IPS DF 6.9 (cell line): Measurements from ENCODE around the gene NUP62.

ENCODE experiments used
- DNase-seq: peaks from one replicate; pipeline ENCODE4 v3.0.0-alpha.2; 2013; ENCODE audit warnings: low read depth, low spot score
- H3K27ac ChIP-seq: one replicate; pipeline ENCODE4 v1.5.1; 2013; ENCODE audit warnings: low read length, control low read depth
- H3K27me3 ChIP-seq: 2 replicates; pipeline ENCODE4 v1.6.1; 2013; ENCODE audit warnings: mild to moderate bottlenecking, low read length; ENCODE audit not compliant: control insufficient read depth, insufficient read depth
- H3K36me3 ChIP-seq: 2 replicates; pipeline ENCODE4 v1.6.1; 2013; ENCODE audit warnings: low read length; ENCODE audit not compliant: control insufficient read depth, insufficient read depth
- H3K4me1 ChIP-seq: 2 replicates; pipeline ENCODE4 v1.6.1; 2013; ENCODE audit warnings: low read length; ENCODE audit not compliant: control insufficient read depth, insufficient read depth
- H3K4me3 ChIP-seq: 2 replicates; pipeline ENCODE4 v1.5.1; 2013; ENCODE audit warnings: mild to moderate bottlenecking, low read length
- H3K9me3 ChIP-seq: 2 replicates; pipeline ENCODE4 v1.6.1; 2013; ENCODE audit warnings: low read length, inconsistent platforms; ENCODE audit not compliant: control insufficient read depth, insufficient read depth
- WGBS: extraction: QIAGEN DNeasy Blood & Tissue Kit; methylation state at CpG from one replicate; pipeline ENCODE4 v1.1.7; 2013; ENCODE audit warnings: mixed read lengths, missing lambda C conversion rate; ENCODE audit not compliant: insufficient read length, insufficient coverage; 5-methylcytosine and 5-hydroxymethylcytosine counted together

The NUP62 gene

DNA sequence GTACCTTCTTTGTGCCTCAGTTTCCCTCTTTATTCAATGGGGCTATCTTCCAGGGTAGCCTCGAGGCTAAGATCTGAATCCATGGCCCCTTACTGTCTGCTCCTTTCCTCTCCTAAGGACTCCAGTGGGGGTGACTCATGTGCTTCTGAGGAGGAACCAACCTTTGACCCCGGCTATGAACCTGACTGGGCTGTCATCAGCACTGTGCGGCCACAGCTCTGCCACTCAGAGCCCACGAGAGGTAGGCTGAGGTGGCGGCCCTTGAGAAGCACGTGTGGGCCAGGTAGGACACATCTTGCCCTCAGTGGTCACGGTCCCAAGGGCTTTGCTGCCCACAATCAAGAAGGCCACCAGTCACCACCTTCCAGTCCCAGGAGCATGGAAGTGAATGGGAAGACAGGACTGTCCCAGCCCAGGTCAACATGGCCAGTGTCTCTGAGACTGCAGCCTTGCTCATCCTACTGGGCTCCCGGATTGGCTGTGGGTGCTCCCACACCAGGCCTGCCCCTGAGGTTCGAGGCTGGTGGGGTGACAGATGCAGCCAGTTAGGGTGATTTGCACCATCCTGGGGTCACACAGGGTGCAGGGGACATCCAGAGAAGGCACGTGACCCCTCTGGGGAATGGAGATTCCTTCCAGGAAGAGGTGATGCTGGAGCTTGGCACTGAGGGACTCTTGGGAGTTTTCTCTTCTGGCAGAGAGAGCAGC, 49.0 kb downstream of the NUP62 start:
- WGBS = no CpG with 5 or more reads among the region's 10 CpGs

DNA sequence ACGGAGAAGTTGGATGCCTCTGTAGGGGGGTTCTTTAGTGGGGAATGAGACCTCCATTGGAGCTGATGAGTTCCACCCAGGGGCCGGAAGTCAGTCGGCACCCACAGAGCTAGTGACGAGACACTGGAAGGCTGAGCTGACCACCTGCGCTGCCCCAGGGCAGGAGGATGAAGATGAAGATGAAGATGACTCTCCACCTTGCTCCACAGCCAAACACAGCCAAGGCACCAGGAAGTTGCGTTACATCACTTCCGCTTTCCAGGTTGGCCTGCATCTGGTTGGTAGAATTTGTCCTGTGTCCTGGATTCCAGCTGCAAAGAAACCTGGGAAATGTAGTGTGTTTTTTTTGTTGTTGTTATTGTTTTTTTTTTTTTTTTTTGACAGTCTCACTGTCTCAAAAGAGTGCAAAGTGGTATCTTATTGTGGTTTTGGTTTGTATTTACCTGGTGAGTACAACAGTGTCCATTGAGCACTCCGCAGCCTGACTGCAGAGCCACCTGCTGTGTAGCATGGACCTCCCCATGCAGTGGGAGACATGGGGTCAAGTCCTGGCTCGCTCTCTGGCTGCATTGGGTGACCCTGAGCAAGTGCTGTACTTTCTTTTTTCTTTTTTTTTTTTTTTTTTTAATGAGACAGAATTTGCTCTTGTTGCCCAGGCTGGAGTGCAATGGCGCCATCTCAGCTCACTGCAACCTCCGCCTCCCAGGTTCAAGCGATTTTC, 49.9 kb downstream of the NUP62 start:
- Histone ChIP-seq H3K27me3 (no peaks in the 10 kb centered on the region), H3K4me1 (peaks cover 5% of the 10 kb centered on the region), H3K9me3 (no peaks in the 10 kb centered on the region), H3K4me3 (no peak overlapping the region), H3K27ac (no peak overlapping the region), H3K36me3 (peaks cover 38% of the 10 kb centered on the region)
- no CpG with 5 or more reads among the region's 12 CpGs for WGBS
- DNase-seq = no peak

More for the DNA sequence above, 49.0 kb downstream of the NUP62 start:
- peaks cover 4% of the 10 kb centered on the region for H3K4me1 ChIP-seq
- peaks cover 43% of the 10 kb centered on the region for H3K36me3 ChIP-seq
- no peak overlapping the region for H3K27ac ChIP-seq
- H3K27me3 ChIP-seq = no peaks in the 10 kb centered on the region
- no peak for DNase-seq
- H3K4me3 ChIP-seq = no peak overlapping the region
- H3K9me3 ChIP-seq = no peaks in the 10 kb centered on the region

DNA sequence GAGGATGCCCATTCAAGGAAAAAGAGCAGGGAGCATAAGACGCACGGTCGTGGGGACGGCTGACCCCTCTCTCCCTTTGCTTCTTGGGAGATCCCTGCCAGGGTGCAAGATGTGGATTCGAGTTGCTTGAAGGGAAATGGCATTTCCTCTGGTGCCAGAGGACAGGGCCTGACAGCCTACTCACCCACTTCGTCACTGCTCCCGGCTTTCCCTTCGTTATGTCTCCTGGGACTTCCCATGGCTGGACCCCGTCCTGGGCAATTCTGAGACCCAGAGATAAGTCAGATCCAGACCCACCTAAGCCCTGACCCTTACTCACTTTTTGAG, 50.6 kb downstream of the NUP62 start:
- DNase-seq = no peak
- Histone ChIP-seq H3K9me3 (no peaks in the 10 kb centered on the region), H3K4me3 (peak overlapping the region; percentile 87; the same call in 1 of the 2 replicates), H3K27ac (no peak overlapping the region), H3K36me3 (peaks cover 31% of the 10 kb centered on the region), H3K4me1 (peaks cover 5% of the 10 kb centered on the region), H3K27me3 (no peaks in the 10 kb centered on the region)
- no CpG with 5 or more reads among the region's 9 CpGs for WGBS

DNA sequence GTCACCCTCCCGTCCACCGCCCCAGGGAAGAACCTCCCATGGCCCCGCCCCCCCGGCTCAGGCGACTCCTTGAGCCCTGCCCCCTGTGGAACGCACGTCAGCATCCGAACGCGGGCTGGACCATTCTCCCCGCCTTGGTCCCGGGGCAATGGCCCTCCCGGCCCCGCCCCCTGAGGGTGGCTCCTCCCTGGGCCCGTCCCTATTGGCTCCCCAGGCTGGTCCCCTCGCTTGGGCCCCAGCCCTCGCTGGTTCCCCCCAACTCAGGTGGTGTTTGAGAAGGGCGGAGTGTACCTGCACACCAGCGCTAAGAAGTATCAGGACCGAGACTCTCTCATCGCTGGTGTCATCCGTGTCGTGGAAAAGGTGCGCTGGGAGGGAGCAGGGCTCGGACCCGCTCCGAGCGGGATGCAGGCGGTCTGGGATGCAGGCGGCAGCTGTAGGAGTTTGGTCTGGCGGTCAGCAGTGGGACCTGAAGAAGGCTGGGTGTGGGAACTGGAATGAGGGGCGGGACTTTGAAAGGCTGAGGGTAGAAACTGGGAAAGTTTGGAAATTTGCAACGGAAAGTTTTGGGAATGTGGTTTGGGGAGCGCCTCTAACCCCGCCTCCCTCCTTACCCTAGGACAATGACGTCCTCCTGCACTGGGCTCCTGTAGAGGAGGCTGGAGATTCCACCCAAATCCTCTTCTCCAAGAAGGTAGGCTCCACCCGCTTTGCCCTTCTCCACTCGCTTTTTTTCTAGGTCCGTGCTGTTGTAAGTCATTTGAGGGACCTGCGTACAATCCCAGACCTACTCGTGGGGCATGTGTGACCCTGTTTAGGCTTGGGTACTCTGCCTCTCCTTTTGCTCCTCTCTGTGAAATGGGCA, 51.2 kb downstream of the NUP62 start:
- Histone ChIP-seq H3K4me3 (peak overlapping the region; percentile 87), H3K9me3 (no peaks in the 10 kb centered on the region), H3K27ac (no peak overlapping the region), H3K4me1 (peaks cover 5% of the 10 kb centered on the region), H3K36me3 (peaks cover 26% of the 10 kb centered on the region), H3K27me3 (no peaks in the 10 kb centered on the region)
- peak; percentile 90 for DNase-seq
- WGBS = no CpG with 5 or more reads among the region's 41 CpGs

DNA sequence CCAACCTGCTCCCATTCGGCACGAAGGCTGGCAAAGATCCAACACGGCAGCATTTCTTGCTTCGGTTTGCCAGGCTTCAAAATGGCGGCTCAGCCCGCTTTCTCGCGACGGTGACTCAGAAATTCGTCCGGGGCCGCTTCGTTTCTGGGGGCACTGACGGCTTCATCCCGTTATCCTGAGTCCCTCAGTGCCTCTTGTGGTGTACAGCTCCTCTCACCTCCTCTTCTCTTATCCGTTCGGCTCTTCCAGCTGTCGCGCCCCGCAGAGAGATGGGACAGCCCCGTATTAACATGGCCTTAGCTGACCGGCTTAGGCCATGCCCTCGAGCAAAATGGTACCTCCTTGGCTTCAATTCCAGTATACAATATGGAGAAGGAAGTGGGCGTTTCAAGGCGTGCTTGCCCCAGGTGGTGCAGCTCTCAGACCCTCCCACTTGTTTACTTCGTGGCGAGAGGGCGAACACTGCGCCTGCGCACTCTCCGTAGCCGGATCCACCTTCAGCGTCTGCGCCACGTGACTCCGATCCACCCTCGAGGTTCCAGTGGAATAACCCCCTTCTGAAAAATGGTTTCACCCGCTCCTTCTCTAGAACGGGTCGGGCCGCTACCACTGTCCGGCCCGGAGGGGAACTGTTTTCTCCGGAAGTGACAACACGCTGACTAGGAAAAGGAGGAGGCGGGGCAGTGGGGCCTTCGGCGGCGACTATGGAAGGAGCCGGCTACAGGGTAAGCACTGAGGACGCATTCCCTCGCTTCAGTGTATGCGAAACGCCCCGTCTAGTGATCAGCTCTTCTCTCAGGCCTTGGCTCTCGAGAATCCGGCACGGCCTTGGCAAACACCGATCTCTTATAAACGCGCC, 52.1 kb downstream of the NUP62 start, which contains the start of the genes AKT1S1 and TBC1D17:
TSS of gene AKT1S1 (minus strand) at position 336 of the 859 bp plus-strand sequence. CDS start 4,060 bp downstream, outside the sequence.
TSS of gene TBC1D17 (plus strand) at position 683 of the 859 bp plus-strand sequence. CDS start at position 705, 22 bp downstream.
- Histone ChIP-seq H3K27me3 (no peaks in the 10 kb centered on the region), H3K27ac (no peak within 1 kb of the TSS), H3K36me3 (peaks cover 18% of the 10 kb centered on the region), H3K4me1 (peaks cover 5% of the 10 kb centered on the region), H3K9me3 (no peaks in the 10 kb centered on the region), H3K4me3 (peak within 1 kb of the TSS; percentile 87)
- WGBS = no CpG with 5 or more reads among the region's 61 CpGs
- DNase-seq = peak; percentile 100

DNA sequence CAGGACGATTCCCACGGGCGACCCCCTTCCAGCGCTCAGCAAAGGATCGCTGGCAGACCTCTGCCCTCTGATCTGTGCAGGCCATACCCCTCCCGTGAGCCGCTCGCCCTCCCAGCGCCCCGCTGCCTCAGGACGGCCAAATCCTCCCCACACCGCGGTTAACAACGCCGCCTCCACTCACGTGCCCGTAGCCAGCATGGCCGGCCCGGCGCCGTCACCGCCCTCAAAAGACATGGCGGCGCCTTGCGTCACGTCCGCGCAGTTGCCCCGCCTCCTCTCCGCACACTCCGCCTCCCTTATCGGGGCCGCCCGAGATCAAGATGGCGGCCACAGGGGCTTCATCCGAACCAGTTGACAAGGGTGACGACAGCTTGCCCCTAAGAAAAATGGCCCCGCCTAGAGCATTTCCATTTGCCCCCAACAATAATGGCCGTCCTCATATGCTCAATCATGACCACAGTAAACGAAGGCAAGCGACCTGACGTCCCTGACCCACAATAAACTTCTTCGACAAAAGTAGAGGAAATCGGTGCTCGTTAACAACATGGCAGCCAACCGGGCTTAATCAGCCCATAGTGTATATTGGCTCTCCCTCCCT, 52.8 kb downstream of the NUP62 start:
- peak; percentile 94 for DNase-seq
- peaks cover 5% of the 10 kb centered on the region; the same call in 1 of the 2 replicates for H3K4me1 ChIP-seq
- WGBS = no CpG with 5 or more reads among the region's 46 CpGs
- H3K27ac ChIP-seq = no peak overlapping the region
- H3K36me3 ChIP-seq = peaks cover 12% of the 10 kb centered on the region
- peak overlapping the region; percentile 87 for H3K4me3 ChIP-seq
- no peaks in the 10 kb centered on the region for H3K27me3 ChIP-seq
- no peaks in the 10 kb centered on the region for H3K9me3 ChIP-seq

DNA sequence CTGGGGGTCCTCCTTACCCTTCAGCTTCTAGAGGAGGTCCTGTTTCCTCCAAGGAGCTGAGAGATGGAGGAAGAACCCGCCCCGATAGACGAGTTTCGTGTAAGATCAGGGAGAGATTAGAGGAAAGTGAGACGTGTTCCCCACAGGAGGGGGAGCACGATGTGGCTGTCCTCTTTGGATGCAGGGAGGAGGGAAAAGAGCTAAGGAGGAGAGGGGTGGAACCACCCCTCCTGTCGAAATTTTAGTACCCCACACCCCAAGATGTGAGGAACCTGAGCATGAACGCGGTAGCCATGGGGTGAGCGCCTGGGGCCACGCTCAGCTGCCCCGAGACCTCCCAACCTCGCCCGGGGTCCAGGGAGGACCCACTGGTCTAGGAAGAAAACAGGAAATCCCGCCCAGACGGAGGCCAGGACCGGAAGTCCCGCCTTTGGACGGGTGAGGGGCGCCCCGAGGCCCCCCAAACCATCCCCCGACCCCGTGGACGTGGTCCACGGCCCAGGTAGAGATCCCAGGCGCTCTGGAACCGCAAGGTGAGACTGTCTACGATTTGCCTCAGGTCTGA, 53.4 kb downstream of the NUP62 start:
- no peak for DNase-seq
- Histone ChIP-seq H3K27ac (no peak overlapping the region), H3K9me3 (no peaks in the 10 kb centered on the region), H3K36me3 (peaks cover 6% of the 10 kb centered on the region), H3K27me3 (no peaks in the 10 kb centered on the region), H3K4me1 (peaks cover 5% of the 10 kb centered on the region; the same call in 1 of the 2 replicates), H3K4me3 (peak overlapping the region; percentile 83)
- WGBS = no CpG with 5 or more reads among the region's 28 CpGs

DNA sequence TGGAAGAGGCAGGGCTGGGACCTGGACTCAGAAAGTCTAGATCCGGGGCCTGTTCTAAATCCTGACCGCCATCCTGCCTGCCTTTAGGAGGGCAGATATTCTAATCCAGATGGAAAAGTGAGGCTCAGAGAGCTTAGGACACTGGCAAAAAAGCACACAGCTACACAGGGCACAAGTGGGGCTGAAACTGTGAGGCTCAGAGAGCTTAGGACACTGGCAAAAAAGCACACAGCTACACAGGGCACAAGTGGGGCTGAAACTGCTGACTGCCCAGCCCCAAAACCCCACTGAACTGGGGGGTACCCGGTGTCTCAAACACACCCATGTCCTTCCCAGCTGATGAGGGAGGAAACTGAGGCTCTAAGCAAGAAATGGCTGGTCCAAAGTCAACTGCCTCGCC, 54.1 kb downstream of the NUP62 start:
- Histone ChIP-seq H3K4me1 (peaks cover 5% of the 10 kb centered on the region; the same call in 1 of the 2 replicates), H3K9me3 (no peaks in the 10 kb centered on the region), H3K27ac (no peak overlapping the region), H3K4me3 (no peak overlapping the region; the same call in 1 of the 2 replicates), H3K27me3 (no peaks in the 10 kb centered on the region), H3K36me3 (peaks cover under 1% of the 10 kb centered on the region; the same call in 1 of the 2 replicates)
- no CpG with 5 or more reads among the region's 4 CpGs for WGBS
- no peak for DNase-seq

DNA sequence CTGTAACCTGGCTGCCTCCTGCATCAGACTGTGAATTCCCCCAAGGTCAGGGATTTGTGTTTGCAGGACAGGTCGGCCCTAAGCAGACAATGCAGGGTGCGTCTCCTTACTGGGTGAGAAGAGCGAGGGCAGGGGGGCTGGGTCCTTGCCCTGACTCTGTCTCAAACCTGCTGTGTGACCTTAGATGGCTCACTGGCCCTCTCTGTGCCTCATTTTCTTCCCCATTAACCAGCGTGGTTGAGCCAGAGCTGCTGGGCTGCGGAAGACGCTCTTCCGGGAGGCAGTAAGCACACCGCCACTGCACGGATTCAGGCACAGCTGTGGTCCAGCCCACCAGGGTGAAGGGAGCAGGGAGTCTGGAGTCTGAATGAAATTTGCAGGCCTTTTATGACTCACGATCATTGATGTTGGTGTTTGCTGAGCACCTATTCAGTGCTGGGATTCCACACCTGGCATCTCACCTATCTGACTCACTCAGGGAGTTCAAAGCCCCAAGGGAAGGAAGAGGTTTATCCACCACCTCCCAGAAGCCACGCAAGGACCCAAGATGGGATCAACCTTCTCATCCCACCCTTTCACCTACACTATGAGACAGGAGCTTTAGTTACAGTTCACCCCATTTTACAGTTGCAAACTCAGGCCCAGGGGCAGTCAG, 54.7 kb downstream of the NUP62 start:
- no peak overlapping the region for H3K4me3 ChIP-seq

More for the DNA sequence above, 54.7 kb downstream of the NUP62 start:
- Histone ChIP-seq H3K27ac (no peak overlapping the region), H3K4me1 (peaks cover 5% of the 10 kb centered on the region; the same call in 1 of the 2 replicates), H3K36me3 (no peaks in the 10 kb centered on the region; the same call in 1 of the 2 replicates), H3K9me3 (no peaks in the 10 kb centered on the region), H3K27me3 (no peaks in the 10 kb centered on the region)
- no CpG with 5 or more reads among the region's 11 CpGs for WGBS
- DNase-seq = no peak
